Islet precursor cell (in vitro differentiated cells): Measurements from ENCODE around the gene CRTAP.
"Not testable (repeated sequence)": the region's sequence is repeated elsewhere in the genome, so short reads cannot be mapped to it uniquely, and the experiment has no call there.

Experiments
- DNase-seq: peaks from one replicate; pipeline ENCODE4 v3.0.0-alpha.2; 2018

The CRTAP gene

GRCh38 chr3:33144433-33144832 is 30.6 kb downstream of the CRTAP start:
- DNase-seq: peak; percentile 60

DNA sequence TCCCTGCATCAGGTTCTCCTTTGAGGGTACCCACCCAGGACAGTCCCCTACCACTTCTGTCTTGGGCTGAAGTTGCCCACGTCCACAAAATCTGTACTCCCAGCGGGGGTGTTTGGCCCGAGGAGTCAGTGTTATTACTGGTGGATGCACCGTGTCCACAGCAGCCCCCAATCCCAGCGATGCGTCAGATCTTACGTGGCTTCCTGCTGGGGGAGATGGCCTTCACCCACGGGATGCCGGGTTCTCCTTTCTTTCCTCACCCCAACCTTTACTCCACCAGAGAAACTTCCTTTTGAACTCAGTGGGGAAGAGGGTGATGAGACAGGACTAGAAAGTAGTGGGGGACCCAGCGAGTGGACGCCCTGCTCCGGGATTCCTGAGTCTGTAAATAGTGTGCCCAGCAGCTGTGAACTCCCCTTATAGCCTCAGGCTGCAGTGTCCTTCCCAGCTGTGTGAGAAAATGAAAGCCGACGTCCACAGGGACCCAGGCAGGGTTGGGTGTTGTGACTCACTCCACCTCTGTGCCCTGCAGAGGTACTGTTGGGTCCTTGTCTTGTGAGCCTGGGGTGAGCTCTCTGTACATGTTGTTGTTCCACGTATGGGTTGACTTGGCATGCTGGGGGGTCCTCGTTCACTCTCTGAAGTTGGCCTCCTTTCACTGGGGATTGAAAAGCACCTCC is 31.5 kb downstream of the CRTAP start:
- DNase-seq: no peak

DNA sequence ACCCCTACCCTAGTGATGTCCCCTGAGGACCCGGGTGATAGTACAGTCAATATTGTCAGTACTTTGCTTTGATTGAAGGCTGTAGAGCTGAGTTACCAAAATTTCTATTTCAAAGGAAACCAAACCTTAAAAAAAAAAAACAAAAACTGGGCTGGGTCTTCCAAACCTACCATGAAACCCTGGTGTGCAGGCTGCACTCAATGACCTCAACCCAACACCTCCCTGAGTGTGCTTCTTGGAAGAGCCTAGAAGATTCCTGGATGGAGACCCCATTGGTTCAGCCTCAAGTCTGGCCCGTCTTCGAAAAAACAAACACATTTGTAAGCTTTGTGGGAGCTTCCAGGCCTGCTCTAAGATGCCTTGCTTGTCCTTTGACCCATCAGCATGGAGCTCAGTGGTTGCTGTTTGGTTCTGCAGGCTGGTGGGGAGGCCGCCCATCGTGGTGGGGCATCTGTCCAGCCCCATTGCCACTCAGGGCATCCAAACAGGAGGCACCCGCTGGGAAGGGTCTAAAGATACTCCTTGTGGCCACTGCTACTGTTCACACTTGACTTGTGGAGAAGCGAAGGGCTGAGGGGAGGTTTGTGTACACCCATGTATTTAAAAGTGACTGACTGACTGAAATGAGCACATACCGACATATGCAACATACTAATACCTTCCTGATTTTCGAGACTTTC is 32.2 kb downstream of the CRTAP start:
- no peak for DNase-seq

GRCh38 chr3:33146791-33147445 is 33.1 kb downstream of the CRTAP start:
- no peak for DNase-seq

DNA sequence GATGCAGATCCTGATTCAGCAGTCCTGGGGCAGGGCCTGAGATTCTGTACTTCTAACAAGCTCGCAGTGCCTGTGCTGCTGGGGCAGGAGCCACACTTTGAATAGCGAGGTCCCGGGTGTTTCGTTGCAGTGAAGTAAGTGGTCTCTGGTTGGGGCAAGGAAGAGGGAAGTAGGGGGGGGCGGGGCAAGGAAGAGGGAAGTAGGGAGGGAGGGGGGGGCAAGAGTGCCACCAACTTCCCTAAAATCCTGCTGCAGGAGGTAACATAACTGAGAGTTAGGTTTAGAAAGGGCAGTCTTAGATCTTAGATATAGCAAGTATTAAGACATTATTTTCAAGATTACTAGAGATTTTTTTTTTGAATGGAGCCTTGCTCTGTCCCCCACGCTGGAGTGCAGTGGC is 35.5 kb downstream of the CRTAP start:
- DNase-seq: no peak

DNA sequence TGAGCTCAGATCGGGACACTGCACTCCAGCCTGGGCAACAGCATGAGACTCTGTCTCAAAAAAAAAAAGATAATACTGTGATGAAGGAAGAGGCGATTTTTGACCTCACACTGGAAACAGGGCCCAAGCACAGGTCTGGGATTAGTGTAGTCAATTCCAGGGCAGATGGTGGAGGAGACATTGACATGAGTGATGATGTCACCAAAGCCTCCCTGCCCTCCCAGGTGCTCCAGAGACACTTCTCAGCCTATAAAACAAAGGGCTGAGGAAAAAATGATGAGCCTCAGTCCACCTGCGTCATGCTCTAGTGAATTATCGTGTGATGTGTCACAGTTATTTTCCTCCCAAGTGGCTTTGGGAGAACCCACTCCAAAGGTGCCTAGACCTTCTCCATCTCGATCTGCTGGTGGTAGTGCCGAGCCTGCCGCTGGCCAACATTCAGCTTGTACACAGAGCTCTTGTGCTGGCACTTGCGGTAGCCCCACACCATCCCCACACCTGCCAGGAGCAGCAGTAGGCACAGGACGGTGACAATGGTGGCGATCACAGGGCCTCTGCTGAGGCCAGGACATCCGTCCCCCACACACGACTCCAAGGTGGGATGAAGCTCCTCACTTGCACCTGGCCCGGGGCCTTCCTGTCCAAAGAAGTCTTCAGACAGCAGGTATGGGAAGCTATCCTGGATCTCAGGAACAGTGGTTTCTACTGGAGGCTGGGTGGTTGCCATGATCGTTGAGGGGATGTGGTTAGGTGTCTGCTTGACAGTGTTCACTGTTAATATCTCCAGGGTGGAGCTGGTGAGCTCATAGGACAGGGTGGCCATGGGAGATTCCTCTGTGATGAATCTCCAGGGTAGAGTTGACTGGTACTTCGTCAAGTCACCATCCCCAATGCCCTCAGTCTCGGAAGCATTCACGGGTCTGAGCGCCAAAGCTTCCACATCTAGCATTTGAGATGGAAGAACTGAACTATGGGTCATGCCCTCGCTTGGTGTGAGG is 38.8 kb downstream of the CRTAP start:
- DNase-seq: no peak

GRCh38 chr3:33153782-33154181 is 40.0 kb downstream of the CRTAP start:
- DNase-seq: no peak

- no peak for DNase-seq
These were observed 41.5 kb downstream of the CRTAP start for GRCh38 chr3:33155301-33155700.

DNA sequence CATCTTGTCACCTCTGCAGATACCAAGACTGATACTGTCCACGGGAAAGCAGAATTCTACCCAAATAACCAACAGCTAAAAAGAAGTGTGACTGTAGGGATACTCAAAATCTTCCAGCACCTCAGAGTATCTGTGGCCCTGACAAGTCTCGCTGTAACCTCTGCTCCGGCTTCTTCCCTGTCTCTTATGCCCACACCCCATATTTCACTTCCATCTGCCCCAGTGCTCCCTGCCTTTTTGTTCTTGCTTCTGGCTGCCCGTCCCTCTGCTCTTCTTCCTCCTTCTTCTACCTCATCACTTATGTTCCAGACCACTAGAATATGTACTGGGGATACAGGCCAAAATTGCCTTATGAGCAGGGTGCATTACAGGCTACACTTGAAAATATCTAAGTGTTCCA is 45.4 kb downstream of the CRTAP start:
- no peak for DNase-seq

DNA sequence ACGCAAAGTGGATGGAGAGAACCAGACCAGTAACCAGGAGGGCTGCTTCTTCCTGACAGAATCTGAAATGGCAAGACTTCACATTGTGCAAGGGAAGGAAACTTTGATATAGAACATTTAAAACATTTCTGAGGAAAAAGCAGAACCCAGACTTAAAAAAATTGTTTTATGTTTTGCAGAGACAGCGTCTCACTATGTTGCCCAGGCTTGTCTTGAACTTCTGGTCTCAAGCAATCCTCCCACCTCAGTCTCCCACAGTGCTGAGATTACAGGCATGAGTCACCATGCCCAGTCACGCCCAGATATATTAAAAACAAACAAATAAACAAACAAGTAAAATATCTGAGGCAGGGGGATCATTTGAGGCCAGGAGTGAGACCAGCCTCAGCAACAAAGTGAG is 46.2 kb downstream of the CRTAP start:
- DNase-seq: no peak

DNA sequence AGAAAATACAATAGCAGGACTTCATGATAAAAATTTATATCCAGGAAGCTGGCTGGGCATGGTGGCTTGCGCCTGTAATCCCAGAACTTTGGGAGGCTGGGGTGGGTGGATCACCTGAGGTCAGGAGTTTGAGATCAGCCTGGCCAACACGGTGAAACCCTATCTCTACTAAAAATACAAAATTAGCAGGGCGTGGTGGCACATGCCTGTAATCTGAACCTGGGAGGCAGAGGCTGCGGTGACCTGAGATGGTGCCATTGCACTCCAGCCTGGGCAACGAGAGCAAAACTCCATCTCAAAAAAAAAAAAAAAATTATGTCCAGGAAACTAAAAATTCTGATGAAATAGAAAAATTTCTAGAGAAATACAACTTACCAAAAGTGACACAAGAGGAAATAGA is 48.8 kb downstream of the CRTAP start:
- DNase-seq: not testable (repeated sequence)

GRCh38 chr3:33165372-33165771 is 51.6 kb downstream of the CRTAP start:
- no peak for DNase-seq

DNA sequence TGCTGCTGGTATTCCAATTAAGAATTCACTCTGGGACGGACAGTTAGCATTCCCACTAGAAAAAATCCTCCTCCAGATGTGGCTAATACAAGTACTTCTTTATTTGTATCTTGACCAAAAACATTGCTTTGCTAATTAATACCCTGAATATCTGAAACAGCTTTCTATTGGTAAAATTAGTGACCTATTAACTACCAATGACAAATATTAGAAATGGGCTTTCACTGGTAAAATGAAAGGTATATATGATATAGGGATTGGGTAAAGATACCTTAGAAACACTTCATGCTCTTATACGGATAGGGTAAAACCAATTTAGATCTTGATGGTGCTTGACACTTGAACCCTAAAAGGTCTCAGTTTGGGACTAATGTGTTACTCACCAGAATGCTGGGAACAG is 52.3 kb downstream of the CRTAP start:
- DNase-seq: no peak

DNA sequence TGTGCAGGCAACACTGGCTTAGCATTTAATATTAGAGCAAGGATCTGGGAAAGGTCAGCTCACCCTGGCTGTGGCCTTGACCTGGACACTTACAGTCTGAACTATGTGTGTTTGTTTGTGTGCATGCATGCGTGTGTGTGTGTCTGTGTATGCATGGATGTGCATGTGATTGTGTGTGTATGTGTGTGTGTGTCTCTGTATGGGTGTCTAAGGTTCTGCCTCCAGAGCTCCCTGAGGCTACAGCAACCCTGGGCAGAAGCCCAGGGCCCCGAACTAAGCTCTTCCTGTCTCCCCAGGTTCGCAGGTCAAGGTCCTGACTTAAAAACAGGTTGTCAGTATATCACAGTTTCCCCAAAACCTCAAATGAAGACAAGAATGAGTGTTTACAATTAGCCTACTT is 53.5 kb downstream of the CRTAP start:
- DNase-seq: no peak

DNA sequence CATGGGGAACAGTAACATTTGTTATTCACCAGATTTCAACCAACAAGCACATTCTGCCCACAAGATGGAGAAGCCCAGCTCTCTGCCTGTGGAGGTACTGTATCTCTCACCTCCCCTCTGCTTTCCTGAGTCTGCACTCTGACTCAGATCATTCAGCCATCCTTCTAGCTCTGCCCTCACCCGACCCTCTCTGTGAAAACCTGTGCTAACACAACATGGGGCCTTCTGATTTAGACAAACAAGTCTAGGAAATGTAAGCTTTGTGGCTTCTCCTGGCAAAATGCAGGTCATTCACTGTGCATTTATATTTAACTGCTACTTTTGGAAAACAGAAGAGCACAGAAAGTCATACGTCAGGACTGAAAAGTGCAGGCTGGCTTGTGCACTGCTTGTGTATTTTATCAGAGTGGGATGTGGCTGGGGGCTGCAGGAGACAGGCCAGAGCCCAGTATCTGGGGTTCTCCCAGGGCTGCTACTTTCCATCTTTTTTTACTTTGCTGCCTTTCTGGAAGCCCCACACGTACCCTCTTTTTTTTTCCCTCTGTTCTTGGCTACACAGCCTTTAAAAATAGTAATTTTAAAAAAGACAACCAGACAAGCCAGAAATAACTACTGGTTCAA is 54.0 kb downstream of the CRTAP start:
- no peak for DNase-seq

GRCh38 chr3:33170531-33170930 is 56.7 kb downstream of the CRTAP start:
- no peak for DNase-seq

- no peak for DNase-seq
These were observed 57.8 kb downstream of the CRTAP start for GRCh38 chr3:33171580-33171979.

DNA sequence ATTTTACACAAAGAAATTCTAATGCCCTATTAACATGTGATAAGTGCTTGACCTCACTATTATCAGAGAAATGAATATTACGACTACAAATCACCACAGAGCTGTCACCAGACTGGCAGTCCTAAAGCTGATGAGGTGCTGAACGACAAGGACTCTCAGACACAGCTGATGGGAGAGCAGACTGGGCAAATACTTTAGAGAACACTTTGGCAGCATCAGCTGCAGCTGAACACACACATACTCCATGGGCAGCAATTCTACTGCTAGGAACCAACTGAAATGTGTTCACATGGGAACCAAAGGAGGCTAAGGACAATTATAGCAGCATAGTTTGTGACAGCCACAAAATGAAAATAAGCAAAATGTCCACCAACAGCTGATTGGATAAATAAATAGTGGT is 59.3 kb downstream of the CRTAP start:
- DNase-seq: no peak

DNA sequence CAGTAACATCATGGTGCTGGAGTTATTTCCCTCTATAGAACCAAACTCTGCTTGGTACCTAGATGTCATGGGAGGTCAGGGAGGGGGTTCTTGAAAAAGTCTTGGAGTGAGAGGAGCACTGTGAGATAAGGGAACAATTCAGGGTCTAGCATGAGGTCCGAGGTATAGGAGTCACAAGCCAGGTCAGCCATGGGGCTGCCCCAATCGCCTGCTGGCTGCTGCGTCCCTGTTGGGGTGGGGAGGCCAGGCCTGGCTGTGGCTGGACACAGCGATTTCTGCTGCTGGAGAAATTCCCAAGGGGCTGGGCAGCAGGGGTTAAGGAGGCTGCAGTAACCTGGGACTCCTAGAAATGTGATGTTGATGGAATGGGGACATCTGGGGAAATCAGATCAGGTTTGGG is 59.9 kb downstream of the CRTAP start:
- no peak for DNase-seq

DNA sequence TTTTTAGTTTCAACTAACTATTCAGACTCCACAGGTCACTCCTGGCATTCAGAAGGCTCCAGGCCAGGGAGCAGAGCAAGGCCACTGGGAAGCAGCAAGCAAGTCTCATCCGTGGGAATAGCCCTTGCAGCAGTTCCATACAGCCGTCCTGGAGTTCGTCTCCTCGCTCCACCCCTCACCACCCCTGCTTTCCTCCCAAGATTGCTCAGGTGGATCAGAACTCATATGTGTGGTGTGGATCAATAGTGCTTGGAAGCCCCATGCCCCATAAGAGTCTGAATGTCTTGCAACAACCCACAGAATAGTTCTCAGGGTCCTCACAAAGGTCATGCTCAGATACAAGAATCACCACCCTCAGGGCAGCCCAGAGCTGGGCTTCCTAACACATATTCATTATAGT is 60.3 kb downstream of the CRTAP start:
- DNase-seq: no peak

DNA sequence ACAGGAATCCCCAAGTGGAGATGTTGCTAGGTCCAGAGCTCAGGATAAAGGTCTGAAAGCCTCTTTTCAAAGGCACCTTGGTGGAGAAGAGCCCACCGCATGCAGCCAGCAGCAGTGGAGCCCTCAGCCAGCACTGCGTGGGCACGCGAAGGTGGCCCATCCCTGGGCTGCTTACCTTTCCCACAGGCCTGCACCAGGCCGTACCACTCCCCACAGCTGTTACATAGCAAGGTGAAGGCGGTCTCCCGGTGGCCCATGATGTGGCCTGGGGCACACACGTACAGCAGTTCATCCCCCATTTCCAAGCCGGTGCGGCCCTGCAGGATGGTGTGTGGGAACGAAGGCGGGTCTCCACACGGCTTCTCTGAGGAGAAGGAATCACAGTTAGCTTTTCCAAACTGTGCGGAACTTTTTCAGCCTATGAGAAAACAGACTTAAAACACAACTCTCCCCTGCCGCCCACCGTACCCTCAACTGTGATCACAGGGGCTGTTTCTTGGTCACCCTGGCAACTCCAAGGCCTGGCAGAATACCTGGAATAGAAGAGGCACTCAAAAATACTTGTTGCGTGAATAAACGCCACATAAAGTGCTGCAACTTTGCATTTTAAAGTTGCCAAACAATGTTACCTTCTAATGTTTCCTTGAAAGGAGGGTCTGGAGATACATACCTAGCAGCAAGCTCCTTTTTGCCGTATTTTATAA is 61.0 kb downstream of the CRTAP start:
- DNase-seq: no peak

- DNase-seq: no peak
These were observed 65.3 kb downstream of the CRTAP start for GRCh38 chr3:33179132-33179531.
